SHP77 (cell line): Measurements from ENCODE around the gene CAMK4.

Source experiments
- DNase-seq, 2 experiments: peaks; one replicate each; lab custom pipeline; 2025; lab: John Stamatoyannopoulos, UW

The CAMK4 gene

DNA sequence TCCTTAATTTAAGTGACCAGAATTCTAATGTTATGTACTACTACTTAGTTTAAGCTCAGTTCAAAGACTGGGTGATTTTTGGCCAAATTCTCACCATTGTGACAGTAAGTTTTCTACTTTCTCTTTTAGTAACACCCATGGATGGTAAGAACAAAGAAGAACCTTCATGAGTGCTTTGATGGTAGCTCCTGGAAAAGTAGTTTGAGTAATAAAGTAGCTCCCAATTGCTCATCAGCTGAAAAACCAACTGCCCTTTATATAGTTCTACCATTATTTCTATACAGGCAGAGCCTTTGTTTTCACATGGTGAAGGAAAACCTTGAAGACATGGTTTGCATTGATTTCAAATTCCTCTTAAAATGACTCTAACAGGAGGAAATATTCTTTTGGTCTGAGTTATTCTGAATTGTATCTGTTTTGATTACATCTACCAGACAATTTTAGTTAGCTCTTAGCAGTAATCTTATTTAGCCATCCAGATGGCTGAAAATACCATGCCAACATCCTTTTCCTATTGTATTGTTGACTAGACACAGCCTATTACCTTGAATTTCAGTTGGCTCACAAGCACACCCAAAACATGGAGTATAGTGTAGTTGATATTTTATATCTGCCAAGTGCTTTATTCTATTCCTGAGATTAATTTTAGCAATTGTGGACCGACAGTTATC lies 311.8 kb downstream of the CAMK4 start:
- DNase-seq, result no peak

DNA sequence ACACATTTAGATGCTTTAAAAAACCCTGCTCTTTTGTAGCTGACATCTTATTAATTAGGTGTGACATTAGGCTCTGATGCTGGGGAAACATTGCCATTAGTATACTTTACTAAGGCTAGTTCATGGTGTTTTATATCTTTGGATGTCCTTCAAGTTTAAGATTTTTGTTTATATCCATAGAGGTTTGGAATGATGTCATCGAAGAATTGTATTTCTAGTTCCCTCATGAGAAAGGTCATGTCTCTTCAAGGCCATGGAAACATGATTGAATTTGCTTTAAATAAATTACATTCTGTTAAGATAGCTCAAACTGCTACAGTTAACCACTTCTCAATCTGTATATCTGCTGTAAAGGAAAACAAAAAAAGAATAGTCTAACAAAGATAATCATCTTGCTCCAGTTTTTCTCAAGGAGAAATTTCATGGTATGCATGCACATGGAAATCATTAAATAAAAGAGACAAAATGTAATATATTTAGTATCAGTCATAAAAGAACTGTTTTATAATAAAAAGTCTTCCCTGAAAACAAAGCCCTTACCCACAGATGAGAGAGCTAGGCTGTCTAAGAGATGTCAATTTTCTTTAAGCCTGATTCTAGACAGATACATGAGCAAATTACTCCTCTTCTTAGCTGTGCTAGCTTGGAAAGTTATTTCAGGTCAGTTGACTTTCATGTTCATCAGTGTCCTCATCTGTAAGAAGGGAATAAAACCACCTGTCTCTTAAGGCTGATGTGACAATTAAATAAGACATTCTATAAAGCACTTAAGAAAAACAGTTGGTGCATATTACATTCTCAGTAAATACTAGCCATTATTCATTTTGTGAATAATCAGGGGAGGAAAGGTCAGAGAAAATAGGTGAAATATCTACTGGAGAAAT lies 313.2 kb downstream of the CAMK4 start:
- no peak for DNase-seq
